22Rv1 (cell line): Measurements from ENCODE around the gene DTNB.

Source experiments
- ZFX ChIP-seq: fragments of 450-650 bp; IDR thresholded peaks from 2 replicates; pipeline ENCODE4 v1.6.1; 2017; ENCODE audit warnings: antibody characterized with exemption, borderline replicate concordance
- TF ChIP-seq, protein P1 (sequence below): fragments of 450-650 bp; IDR thresholded peaks from 2 replicates; pipeline ENCODE4 v1.5.1; 2017; ENCODE audit warnings: mild to moderate bottlenecking

DNA sequence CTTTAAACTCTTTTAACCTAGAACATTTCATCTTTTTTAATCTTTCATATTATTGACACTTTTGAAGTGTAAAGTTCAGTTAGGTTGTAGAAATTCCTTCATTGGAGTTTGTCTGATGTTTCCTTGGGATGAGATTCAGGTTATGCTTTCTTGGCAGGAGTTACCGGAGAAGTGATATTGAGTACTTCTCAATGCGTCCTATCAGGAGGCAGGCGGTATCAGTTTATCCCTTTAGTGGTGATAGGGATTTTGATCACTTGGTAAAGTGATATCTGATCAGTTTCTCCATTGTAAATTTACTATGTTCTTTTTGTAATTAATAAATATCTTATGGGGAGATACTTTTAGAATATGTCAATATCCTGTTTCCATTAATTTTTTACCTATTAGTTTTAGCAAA is 78.4 kb downstream of the DTNB start:
- TF ChIP-seq, protein P1, sequence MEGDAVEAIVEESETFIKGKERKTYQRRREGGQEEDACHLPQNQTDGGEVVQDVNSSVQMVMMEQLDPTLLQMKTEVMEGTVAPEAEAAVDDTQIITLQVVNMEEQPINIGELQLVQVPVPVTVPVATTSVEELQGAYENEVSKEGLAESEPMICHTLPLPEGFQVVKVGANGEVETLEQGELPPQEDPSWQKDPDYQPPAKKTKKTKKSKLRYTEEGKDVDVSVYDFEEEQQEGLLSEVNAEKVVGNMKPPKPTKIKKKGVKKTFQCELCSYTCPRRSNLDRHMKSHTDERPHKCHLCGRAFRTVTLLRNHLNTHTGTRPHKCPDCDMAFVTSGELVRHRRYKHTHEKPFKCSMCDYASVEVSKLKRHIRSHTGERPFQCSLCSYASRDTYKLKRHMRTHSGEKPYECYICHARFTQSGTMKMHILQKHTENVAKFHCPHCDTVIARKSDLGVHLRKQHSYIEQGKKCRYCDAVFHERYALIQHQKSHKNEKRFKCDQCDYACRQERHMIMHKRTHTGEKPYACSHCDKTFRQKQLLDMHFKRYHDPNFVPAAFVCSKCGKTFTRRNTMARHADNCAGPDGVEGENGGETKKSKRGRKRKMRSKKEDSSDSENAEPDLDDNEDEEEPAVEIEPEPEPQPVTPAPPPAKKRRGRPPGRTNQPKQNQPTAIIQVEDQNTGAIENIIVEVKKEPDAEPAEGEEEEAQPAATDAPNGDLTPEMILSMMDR, result no peak
- no peak for TF ChIP-seq ZFX
